NCI-H2107 (cell line): Measurements from ENCODE around the gene FTH1.
"Not testable (repeated sequence)": the region's sequence is repeated elsewhere in the genome, so short reads cannot be mapped to it uniquely, and the experiment has no call there.

Source experiments
- DNase-seq: peaks from one replicate; lab custom pipeline; 2025; lab: John Stamatoyannopoulos, UW

Gene FTH1

DNA sequence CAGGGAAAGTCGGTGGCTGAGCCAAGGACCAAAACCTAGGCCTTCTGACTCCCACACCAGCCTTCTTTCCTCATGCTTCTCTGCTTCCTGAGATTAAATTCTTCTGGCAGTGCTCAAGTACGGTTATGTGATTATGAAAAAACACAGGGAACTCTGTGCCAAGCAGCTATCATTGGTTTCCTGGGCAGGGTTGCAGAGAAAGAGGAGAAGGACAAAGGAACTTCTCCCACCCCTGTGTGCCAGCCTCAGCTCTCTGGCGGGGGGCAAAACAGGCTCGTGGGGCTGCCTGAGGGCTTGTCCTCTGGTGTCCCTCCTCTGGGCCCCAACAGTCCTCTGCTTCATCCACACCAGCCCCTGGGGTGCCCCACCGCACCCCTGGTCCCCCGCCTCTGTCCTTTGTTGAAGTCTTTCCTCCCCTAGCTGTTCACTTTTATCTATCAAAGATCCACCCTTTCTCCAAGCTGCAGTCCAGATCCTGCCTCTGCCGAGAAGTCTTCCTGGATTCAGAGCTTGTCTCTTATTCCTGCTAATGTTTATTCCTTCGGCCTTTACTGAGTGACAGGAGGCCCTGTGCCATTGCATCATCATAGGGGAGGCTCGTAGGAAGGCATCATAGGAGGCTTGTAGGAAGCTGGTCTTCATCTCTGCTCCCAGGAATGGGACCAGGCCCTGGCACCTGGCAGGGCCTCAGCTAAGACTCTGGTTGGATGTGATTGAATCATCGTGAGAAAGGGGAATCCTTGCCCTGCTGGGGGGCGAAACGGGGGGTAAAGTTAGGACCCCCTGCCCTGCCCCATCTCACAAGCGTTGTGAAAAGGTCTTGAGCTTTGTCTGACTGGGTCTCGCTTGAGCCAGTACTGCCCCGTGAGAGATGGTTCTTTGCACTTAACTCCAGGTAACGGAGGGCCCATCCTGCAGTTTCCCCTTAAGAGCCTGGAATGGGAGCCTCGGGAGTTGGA, 11.5 kb upstream of the FTH1 start:
- no peak for DNase-seq

DNA sequence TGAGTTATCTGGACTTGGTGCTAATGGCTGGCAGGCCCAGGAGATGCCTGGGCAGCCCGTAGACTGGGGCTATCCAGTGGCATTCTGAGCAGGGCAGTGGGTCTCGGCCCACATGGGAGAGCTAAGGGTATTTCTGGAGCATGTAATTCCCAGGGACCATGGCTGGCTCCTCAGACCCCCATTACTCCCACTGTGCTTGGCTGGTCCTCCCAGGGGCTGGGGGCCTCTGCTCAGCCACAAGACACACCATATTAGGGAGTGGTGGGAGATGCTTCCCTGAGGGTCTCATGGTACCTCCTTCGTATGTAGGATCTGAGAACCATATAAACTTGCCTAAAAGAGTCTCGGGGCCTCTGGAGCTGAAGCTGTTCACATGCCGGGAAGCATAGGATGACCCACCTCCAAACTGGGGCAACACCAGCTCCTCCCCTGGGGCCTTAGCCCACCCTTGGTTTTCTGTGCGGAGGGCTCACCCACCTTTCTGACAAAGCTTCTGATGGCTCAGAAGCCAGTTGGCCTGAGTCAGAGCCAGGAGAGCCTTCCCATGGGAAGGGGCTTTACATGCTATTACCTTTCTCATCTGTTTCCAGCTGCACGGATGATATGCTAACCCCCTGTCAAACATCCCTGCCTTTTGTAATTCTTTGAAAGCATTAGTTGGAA, 9.5 kb upstream of the FTH1 start:
- no peak for DNase-seq

DNA sequence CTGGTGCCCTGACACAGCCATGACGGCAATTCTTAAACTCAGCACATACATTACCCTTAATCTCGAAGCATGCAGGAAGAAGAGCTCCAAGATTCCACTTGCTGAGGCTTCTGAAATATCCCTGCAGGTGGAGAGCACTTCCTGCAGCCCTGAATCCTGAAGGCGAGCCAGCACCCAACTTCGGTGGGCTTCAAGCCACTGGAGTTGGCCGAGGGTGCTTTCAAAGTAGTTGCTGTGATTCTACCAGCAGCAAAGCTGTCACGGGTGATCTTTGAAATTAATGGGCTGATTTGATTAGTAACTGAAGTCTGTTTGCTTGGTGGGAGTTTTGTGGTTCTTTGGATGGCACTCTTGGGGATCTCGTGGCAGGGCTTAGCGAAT, 9.0 kb upstream of the FTH1 start:
- no peak for DNase-seq

DNA sequence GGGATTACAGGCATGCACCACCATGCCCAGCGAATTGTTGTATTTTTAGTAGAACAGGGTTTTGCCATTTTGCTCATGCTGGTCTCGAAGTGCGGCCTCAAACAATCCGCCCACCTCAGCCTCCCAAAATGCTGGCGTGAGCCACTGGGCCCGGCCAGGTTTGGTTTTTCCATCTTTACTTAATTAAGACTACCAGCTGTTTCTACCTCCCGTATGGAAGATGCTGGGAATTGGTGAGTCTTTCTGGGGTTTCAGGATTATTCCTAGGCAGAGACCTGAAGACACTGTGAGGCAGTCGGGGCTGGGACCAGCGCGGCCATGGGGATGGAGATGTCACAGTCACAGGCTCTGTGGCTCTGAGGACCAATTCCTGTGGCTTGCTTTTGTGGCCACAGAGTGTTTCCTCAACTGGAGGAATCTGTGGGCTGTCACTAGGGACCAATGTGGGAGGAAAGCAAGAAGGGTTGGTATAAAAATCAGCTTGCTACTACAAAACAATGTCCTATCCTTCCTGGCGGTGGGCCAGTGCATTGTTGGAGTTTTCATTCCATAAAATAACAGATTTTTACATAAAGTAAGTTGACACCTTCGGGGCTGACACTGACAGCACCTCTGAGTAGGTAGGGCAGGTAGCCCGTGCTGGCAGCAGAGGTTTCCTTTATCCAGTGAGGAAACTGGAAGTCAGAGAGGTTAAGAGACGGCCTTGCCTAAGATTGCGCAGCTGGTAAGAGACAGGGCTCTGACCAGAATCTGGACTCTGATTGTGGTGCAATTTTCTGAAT, 8.4 kb upstream of the FTH1 start:
- no peak for DNase-seq

DNA sequence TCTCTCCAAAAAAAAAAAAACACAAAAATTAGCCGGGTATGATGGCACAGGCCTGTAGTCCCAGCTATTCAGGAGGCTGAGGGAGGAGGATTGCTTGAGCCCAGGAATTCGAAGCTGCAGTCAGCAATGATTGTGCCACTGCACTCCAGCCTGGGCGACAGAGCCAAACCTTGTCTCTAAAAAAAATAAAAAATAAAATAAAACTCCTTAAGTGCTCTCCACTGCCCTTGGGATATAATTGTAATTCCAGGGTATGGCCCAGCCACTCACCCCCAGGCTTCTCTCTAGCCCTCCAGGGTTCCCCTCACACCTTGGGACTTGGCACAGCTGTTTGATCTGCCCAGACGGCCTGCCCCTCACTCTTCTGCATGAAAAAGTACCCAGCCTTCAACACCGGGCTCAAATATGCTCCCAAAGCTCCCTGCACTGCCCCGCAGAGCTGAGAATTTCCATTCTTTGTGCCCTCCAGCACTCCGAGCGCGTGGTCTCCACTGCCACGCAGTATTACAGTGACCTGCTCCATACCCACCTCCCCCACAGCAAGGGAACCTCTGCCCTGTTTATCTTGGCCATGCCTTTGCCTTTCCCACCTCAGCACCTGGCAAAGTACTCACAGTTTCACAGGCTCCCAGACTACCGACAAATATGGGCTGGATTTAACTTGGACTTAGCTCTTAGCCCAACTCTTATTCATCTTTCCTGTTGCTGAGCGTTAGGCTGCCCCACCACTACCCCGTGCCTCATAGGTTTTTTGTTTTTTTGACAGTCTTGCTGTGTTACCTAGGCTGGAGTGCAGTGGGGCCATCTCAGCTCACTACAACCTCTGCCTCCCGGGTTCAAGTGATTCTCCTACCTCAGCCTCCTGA, 7.6 kb upstream of the FTH1 start:
- no peak for DNase-seq

DNA sequence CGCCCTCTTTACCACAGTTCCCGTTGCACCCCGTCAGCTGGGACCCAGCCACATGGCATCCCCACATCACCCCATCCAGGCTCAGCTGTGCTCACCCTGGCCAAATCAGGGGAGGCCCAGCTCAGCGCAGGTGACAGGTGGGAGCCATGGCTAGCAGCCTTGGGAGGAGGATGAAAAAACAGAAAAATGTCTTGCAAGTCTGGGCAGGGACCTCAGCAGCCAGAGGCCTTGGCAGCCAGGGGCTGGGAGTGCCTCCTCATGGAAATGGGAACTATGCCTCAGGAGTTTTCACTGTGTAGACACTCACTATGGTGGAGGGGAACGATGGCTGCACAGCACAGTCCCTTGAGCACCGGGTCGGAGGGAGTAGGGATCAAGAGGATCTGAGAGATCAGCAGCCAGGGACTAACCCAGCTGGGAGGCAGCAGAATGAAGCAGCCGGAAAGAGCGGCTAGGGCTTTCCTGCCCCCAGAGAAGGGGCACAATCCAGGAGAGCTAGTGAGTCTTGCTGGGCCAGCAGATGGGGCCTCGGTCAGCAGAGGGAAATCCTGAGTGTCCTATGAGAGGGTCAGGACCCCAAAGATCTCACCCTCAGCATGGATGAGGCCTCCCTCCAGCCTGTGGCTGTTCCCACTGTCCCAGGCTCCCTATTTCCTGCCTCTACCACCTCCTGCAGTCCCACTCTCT, 6.2 kb upstream of the FTH1 start:
- no peak for DNase-seq

DNA sequence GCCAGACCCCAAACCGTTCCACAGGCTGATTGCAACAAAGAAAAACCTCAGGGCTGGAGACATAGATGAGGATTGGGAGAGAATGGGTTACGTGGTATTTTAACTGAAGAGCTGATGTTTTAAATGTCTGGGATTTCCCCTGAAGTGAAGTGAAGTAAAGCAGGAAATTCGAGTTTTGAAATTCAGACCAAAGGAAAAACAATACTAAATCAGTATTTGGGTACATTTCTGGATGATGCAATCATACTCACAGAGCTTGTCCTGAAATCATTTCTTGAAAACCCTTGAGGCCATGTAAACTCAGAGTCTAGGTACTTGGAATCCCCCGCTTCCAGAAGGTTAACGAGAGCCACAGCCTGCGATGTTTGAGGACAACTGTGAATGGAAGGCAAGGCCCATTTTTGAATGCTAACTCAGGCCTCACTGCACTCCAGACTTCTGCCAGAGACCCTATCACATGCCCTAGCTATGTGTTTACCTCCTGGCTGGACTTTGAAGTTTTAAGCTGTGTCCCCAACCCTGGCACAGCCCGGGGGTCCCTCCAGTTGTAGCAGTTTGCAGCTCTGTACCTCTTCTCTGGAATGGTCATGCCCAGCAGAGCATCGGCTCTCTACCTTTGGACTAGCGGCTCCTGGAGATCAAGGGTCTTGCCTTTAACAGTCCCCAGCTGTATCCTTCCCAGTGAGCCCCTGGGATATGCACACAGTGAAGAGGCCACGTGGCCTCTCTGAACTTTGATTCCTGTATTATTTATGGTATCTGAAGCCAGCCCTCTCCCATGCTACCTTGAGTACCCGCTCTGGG, 5.4 kb upstream of the FTH1 start:
- no peak for DNase-seq

DNA sequence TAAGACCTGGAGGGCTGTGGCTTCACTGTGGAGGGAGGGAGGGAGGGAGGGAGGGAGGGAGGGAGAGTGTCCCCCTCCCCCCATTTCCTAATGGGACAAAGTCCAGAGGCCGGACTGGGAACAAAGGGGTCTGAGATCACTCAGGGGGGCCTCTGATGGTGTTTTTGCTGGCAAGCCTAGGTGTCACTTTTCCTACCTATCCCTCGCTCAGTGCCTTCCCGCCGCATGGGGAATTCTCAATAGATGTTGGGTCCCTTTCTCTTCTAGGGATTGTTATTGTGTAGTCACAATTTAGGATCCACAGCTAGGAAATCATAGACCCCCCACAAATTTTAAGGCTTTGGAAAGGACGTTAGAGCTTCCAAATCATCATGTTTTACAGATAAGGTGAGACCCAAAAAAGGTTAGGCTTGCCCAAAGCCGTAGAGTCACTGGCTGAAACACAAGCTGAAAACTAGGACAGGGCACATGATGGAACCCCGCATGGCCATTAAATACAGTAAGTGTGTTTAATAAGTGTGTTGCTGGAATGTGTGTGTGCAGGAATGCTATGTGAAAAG, 4.8 kb upstream of the FTH1 start:
- no peak for DNase-seq

DNA sequence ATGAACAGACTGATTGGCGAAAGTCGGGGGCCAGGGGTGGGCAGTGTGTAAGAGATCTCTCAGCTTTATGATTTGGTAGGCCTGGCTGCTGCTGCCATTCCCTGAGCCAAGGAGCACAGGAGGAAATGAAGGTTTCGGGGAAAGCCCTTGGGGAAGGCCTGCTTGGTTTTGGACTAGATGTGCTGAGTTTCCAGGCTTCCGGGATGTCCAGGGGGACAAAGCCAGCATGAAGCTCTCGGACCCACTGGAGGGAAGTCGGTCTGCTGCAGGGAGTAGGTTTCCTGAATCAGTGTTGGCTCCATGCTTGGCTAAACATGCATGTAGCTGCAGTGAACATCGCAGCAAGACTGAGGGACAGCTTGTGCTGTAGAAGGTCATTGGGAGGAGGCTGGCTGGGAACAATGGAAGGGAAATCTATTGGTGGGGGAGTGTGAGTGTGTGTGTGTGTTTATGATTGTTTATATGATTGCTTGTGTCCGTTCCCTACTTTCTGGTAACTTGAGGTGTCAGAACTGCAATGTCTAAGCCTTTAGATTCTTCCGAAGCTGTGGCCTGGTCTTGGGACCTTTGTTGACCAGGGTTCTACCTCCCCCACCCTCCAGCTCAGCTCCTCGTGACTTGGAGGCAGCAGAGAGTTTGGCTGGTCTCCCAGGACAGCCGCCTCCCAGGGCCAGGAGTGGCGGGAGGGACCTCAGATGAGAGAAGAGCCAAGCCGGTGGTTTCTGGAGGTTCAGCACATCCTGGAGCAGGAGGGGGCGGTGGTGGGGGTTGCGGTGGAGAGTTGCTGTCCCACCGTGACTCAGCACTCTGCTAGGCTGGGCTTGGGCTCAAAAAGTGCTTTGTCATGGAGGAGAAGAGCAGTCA, 4.0 kb upstream of the FTH1 start:
- peak; percentile 55 for DNase-seq

DNA sequence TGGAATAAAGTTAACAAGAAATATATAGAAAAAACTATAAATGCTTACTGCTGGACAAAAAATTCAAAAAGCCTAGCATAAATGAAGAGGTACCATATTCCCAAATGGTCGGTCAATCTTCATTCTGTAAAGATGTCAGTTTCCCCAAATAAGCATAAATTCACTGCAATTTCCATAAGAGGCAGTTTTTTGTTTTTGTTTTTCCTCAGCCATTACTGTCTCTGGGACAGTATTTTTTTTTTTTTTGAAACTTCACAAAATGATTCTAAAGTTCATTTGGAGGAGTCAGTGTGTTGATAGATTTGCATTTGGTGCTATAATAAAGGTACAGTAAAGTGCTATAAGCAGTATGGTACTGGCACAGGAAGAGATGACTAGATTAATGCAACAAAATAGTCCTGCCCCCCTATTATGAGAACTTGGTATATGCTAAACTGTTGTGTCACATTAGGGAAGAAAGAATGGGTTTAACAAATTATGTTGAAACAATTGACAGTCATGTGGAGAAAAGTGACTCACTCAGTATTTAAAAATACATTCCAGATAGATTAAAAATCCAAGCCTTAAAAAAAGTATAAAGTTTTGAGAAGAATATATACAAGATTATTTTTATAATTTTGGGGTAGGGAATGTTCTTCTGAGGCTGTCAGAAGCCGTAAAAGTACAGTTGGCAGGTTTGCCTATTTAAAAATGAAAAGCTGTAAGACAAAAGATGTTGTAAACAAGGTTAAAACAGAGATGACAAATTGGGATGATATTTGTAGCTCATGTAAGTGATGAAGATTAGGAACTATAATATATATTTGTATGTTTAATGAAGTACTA, 2.6 kb upstream of the FTH1 start:
- no peak for DNase-seq

DNA sequence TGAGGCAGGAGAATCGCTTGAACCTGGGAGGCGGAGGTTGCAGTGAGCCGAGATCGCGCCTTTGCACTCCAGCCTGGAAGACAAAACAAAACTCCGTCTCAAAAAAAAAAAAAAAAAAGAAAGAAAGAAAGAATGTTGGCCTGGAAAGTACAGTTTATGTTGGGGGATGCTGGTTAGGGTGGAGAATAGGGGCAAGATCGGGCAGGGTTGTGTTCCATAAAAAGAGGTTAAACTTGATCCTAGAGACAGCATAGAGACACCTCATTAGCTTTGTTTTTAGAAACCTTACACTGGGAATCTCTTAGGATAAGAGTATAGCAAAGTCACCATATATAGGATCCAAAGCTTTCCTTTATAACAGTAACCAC, 1.9 kb upstream of the FTH1 start:
- no peak for DNase-seq

DNA sequence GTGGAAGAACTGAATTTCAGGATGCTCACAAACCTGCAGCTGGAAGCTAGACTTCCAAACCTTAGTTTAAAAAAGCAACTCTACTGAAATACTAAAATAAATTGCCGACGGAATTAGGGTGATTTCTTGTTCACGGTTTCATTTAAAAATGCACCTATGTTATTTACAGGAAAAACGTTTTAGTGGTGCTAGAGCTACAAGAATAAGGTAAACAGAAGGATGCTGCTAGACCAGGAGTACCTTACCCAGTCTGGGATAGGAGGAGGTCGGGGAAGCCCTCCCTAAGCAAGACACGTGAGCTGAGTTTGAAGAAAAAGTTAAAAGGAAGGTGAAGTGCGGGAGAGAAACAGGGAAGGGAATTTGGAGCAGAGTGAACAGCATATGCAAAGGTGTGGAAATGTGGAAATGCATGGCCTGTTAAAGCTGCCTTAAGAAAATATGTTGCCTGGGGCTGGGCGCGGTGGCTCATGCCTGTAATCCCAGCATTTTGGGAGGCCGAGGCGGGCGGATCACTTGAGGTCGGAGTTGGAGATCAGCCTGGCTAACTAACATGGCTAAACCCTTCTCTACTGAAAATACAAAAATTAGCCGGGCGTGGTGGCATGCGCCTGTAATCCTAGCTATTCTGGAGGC, 1.4 kb upstream of the FTH1 start:
- DNase-seq: no peak

DNA sequence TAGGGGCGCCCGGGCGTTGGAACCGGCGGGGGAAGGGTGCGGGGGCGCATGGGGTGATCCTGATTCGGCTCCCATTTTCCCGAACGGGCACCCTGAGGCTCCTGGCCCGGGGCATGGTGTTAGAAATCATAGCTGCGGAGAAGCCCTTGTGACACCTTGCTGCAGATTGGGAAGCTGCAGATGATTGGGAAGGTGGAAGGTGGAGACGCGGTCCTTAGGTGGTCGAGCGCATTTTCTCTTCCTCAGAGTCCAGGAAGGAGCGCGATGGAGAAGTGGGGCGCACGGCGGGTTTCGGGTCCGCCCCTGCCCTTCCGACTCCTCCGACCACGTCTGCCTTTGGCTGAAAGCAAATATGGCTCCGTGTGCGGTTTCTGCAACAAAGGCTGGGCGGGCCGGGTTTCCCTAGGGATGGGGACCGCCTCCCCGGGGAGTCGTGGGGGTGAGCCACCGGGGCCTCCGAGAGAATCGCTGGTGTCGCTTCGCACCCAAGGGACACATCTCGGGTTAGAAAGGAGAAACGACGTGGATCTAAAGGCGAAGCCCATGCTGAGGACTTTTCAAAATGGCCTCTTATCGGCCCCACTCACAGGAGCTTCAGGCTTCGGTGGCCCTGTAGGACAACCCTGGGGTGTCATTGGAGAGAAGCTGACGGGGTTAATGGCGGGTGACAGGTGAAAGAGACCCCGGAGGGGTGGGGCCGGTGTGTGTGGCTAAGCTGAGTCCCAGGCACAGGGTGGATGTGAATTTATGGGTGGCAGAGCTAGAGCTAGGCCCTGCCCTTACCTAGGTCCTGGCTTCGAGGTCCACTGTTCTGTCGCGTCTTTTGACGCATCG, 707 bp upstream of the FTH1 start:
- DNase-seq: peak; percentile 64

DNA sequence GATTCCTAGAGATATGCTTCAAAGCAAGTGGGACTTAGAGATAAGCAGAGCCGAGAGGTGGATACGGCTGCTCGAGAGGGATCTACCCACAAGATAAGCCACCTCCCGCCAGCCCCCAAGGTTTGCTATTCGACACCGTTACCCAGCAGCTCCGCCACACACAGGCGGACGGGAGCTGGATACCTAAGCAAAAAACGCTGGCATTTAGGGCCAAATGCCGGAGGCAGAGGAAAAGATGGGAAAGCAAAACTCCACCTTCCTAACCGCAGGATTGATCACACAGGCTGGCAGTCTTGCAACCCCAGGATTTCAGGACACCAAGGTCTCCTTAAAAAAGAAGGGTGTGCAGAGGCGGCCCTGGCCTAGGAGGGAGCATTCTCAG, 709 bp downstream of the FTH1 start:
- DNase-seq: no peak

DNA sequence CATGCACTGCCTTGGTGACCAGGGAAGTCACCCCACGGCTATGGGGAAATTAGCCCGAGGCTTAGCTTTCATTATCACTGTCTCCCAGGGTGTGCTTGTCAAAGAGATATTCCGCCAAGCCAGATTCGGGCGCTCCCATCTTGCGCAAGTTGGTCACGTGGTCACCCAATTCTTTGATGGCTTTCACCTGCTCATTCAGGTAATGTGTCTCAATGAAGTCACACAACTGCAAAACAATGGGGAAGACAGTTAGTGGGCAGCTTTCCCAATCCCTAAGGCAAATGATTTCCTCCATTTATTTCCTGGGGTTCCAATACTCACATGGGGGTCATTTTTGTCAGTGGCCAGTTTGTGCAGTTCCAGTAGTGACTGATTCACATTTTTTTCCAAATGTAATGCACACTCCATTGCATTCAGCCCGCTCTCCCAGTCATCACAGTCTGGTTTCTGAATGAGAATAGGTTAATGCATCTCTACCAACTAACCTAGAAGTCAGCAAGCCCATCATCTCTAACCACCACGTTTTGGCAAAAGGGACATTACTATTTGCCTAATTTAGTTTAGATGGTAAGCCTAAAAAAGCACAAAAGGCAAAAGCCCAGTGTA, 2.7 kb downstream of the FTH1 start:
- DNase-seq: not testable (repeated sequence)

DNA sequence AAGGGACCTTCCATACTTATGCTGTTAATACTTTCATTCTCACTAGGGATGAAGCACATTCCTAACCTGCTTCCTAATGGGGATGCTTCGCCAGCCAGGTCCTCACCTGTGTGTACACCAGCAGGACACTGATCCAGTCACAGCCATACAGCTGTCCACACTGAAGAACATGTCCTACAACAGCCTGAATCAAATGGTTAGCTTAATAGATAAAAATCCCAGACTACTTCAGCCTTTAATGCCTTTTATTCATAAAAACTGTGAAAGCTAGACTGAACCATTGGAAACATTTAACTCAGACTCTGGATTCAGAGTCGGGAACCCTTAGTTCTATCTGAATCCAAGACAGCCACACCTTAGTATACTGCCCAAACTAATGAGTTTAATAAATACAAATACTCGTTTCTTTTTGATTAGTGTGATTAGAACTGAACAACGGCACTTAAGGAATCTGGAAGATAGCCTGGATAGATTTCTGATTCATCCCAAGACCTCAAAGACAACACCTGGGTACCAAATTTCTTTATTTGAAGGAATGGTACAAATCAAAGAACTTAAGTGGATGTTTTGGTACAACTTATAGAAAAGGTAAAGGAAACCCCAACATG, 3.3 kb downstream of the FTH1 start:
- no peak for DNase-seq
